Neural cell (in vitro differentiated cells): ENCODE data around the gene HSBP1L1.
A peak's percentile ranks its signal among the peaks of the same experiment; 100 is the strongest.

Experiments used
- EP300 ChIP-seq: fragments of 450-650 bp; conservative IDR thresholded peaks from 2 replicates; pipeline ENCODE4 v1.6.1; 2014; ENCODE audit warnings: antibody characterized with exemption, mild to moderate bottlenecking, moderate library complexity; ENCODE audit not compliant: poor library complexity, severe bottlenecking
- EZH2 ChIP-seq: fragments of 200-600, 300-800 bp; shearing (Covaris generic), sonication (generic); IDR thresholded peaks from 2 replicates; pipeline ENCODE4 v1.6.1; 2014; ENCODE audit warnings: antibody characterized with exemption, low read length, borderline replicate concordance, mild to moderate bottlenecking; ENCODE audit not compliant: insufficient read depth, poor library complexity, severe bottlenecking
- POLR2AphosphoS5 ChIP-seq: IDR thresholded peaks from 2 replicates; pipeline ENCODE4 v1.6.1; 2012
- RAD21 ChIP-seq: fragments of 450-650 bp; conservative IDR thresholded peaks from 2 replicates; pipeline ENCODE4 v1.6.1; 2014; ENCODE audit warnings: antibody characterized with exemption, mild to moderate bottlenecking, moderate library complexity
- TAF1 ChIP-seq: IDR thresholded peaks from 2 replicates; pipeline ENCODE4 v1.6.1; 2012; ENCODE audit warnings: low read depth
- TF ChIP-seq, protein P1 (sequence below): fragments of 450-650 bp; IDR thresholded peaks from 2 replicates; pipeline ENCODE4 v1.5.1; 2014; ENCODE audit warnings: antibody characterized with exemption, mild to moderate bottlenecking, moderate library complexity; ENCODE audit not compliant: poor library complexity, severe bottlenecking
- TF ChIP-seq, protein P2 (sequence below): IDR thresholded peaks from 2 replicates; pipeline ENCODE4 v1.6.1; 2012; ENCODE audit warnings: borderline replicate concordance

DNA sequence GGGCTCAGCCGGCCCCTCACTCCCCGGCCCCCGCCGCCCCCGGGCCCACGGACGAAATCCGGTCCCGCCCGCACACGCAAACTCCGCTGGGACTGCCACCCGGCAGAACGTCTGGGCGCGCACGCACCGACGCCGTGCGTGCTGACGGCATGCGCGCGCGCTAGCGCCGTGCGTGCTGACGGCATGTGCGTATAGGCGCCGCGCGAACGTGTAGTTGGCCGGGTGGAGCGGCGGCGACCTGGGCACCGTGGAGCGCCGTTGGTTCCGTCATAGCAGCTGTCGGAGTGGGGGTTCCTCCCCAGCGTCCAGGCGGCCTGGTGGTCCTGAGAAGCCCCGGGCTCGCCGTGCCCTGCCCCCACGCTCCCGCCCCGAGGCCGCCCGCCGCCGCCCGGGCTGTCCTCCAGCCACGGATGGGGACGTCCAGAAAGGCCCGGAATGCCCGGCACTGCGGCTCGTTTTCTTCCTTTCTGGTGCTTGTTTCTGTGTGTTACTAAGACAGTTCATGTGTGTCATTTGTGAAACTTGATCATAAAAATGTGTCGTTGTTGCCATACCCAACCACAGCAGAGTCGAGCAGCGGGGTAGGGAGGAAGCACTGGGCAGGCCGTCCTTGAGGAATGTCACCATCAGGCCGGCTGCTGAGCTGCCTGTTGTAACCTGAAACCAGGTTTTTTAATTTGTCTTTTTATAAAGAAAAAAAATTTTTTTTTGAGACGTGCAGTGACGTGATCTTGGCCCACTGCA is 24.2 kb downstream of the HSBP1L1 start, which contains the start of gene TXNL4A:
- peak; percentile 95 for TF ChIP-seq POLR2AphosphoS5
- TF ChIP-seq, protein P1, sequence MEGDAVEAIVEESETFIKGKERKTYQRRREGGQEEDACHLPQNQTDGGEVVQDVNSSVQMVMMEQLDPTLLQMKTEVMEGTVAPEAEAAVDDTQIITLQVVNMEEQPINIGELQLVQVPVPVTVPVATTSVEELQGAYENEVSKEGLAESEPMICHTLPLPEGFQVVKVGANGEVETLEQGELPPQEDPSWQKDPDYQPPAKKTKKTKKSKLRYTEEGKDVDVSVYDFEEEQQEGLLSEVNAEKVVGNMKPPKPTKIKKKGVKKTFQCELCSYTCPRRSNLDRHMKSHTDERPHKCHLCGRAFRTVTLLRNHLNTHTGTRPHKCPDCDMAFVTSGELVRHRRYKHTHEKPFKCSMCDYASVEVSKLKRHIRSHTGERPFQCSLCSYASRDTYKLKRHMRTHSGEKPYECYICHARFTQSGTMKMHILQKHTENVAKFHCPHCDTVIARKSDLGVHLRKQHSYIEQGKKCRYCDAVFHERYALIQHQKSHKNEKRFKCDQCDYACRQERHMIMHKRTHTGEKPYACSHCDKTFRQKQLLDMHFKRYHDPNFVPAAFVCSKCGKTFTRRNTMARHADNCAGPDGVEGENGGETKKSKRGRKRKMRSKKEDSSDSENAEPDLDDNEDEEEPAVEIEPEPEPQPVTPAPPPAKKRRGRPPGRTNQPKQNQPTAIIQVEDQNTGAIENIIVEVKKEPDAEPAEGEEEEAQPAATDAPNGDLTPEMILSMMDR: no peak
- peak; percentile 54 for TF ChIP-seq EP300
- TF ChIP-seq, protein P2, sequence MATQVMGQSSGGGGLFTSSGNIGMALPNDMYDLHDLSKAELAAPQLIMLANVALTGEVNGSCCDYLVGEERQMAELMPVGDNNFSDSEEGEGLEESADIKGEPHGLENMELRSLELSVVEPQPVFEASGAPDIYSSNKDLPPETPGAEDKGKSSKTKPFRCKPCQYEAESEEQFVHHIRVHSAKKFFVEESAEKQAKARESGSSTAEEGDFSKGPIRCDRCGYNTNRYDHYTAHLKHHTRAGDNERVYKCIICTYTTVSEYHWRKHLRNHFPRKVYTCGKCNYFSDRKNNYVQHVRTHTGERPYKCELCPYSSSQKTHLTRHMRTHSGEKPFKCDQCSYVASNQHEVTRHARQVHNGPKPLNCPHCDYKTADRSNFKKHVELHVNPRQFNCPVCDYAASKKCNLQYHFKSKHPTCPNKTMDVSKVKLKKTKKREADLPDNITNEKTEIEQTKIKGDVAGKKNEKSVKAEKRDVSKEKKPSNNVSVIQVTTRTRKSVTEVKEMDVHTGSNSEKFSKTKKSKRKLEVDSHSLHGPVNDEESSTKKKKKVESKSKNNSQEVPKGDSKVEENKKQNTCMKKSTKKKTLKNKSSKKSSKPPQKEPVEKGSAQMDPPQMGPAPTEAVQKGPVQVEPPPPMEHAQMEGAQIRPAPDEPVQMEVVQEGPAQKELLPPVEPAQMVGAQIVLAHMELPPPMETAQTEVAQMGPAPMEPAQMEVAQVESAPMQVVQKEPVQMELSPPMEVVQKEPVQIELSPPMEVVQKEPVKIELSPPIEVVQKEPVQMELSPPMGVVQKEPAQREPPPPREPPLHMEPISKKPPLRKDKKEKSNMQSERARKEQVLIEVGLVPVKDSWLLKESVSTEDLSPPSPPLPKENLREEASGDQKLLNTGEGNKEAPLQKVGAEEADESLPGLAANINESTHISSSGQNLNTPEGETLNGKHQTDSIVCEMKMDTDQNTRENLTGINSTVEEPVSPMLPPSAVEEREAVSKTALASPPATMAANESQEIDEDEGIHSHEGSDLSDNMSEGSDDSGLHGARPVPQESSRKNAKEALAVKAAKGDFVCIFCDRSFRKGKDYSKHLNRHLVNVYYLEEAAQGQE: peak; percentile 47
- TF ChIP-seq EZH2: no peak
- peak; percentile 49 for TF ChIP-seq TAF1
- peak; percentile 3 for TF ChIP-seq RAD21
